COLO668 (cell line): ENCODE results near the gene NPEPL1.
"Not testable (repeated sequence)": the region's sequence is repeated elsewhere in the genome, so short reads cannot be mapped to it uniquely, and the experiment has no call there.

Source experiments
- DNase-seq: peaks from one replicate; lab custom pipeline; 2025; ENCODE audit not compliant: unreplicated experiment; lab: John Stamatoyannopoulos, UW

The NPEPL1 gene

GRCh38 chr20:58740356-58741308 lies 48.0 kb downstream of the NPEPL1 start:
- DNase-seq: no peak

GRCh38 chr20:58741384-58741783 lies 48.8 kb downstream of the NPEPL1 start:
- DNase-seq: no peak

- no peak for DNase-seq
Observed at GRCh38 chr20:58742668-58743566, 50.3 kb downstream of the NPEPL1 start.

GRCh38 chr20:58743929-58744534 lies 51.4 kb downstream of the NPEPL1 start:
- no peak for DNase-seq

- DNase-seq: no peak
Observed at GRCh38 chr20:58744836-58745235, 52.2 kb downstream of the NPEPL1 start.

GRCh38 chr20:58745391-58745790 lies 52.8 kb downstream of the NPEPL1 start:
- no peak for DNase-seq

GRCh38 chr20:58746620-58747019 lies 54.0 kb downstream of the NPEPL1 start:
- no peak for DNase-seq

- DNase-seq: no peak
Observed at GRCh38 chr20:58747211-58747610, 54.6 kb downstream of the NPEPL1 start.

- DNase-seq: no peak
Observed at GRCh38 chr20:58748618-58749017, 56.0 kb downstream of the NPEPL1 start.

- DNase-seq: no peak
Observed at GRCh38 chr20:58749098-58749769, 56.6 kb downstream of the NPEPL1 start.

- no peak for DNase-seq
Observed at GRCh38 chr20:58749979-58750378, 57.4 kb downstream of the NPEPL1 start.

- DNase-seq: not testable (repeated sequence)
Observed at GRCh38 chr20:58750706-58751105, 58.1 kb downstream of the NPEPL1 start.

- no peak for DNase-seq
Observed at GRCh38 chr20:58751979-58752378, 59.4 kb downstream of the NPEPL1 start.

- DNase-seq: no peak
Observed at GRCh38 chr20:58752565-58752964, 60.0 kb downstream of the NPEPL1 start.

GRCh38 chr20:58753267-58753921 lies 60.8 kb downstream of the NPEPL1 start:
- no peak for DNase-seq

- DNase-seq: no peak
Observed at GRCh38 chr20:58753922-58754551, 61.4 kb downstream of the NPEPL1 start.

GRCh38 chr20:58754584-58754983 lies 62.0 kb downstream of the NPEPL1 start:
- DNase-seq: no peak

- DNase-seq: no peak
Observed at GRCh38 chr20:58755062-58755697, 62.6 kb downstream of the NPEPL1 start.

GRCh38 chr20:58755766-58756449 lies 63.3 kb downstream of the NPEPL1 start:
- DNase-seq: no peak
